Measurements from ENCODE around the gene MBNL1.

Gene MBNL1

DNA sequence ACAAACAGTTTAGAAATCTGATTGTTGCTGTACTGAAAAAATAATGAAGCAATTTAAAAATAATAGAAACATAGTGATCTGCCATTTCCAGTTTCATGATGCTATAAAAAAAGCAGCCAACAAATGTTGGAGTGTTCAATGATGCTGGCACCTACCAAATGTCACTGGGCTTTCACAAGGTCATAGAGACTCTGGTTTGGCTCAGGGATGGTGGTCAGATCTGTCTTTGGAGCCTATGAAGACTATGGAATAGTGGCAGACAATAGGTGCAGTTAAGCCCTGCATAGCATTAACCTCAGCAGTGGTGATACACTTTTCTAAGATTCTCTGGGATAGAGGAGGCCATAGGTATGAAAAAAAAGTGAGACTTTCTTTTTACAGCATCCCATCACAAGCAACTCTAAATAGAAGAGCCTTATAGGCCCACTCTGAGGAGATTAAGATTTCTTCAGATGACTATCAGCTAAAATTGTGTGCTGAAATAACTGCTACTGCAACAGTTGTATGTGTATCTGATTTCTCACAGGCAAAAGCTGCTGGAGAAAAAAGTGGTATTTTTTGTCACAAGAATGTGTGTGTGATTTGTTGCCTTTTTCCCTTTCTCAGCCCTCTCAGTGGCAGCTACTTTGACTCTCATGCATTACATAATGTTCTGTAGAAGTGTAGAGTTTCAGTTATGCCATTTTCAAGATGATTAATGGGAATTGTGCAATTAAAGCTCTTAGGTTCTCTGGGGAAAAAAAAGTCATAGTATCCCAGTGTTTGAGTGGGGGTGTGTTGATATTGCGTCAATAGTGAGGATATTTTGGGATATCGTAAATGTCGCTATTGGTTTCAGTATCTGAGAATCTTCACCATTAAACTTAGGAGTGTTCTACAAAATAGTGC lies 137.4 kb downstream of the MBNL1 start (continued):
- TF ChIP-seq, protein P1, sequence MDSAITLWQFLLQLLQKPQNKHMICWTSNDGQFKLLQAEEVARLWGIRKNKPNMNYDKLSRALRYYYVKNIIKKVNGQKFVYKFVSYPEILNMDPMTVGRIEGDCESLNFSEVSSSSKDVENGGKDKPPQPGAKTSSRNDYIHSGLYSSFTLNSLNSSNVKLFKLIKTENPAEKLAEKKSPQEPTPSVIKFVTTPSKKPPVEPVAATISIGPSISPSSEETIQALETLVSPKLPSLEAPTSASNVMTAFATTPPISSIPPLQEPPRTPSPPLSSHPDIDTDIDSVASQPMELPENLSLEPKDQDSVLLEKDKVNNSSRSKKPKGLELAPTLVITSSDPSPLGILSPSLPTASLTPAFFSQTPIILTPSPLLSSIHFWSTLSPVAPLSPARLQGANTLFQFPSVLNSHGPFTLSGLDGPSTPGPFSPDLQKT (IDR thresholded peaks at IDR 0.05; ENCODE audit: borderline replicate concordance, low read depth, low read length): no peak
- TF ChIP-seq ZNF324 (tag by site-specific recombination; IDR thresholded peaks at IDR 0.05): no peak
- TF ChIP-seq ZNF24 (tag by site-specific recombination; IDR thresholded peaks at IDR 0.05): 0 out of 2 replicates have a peak, but pooled peaks have one; percentile 67
- no peak for TF ChIP-seq ZBTB26 (tag by site-specific recombination; optimal IDR thresholded peaks at IDR 0.05)
- peak; percentile 61 for TF ChIP-seq ZXDB (tag by site-specific recombination; IDR thresholded peaks at IDR 0.05)
- TF ChIP-seq, protein P2, sequence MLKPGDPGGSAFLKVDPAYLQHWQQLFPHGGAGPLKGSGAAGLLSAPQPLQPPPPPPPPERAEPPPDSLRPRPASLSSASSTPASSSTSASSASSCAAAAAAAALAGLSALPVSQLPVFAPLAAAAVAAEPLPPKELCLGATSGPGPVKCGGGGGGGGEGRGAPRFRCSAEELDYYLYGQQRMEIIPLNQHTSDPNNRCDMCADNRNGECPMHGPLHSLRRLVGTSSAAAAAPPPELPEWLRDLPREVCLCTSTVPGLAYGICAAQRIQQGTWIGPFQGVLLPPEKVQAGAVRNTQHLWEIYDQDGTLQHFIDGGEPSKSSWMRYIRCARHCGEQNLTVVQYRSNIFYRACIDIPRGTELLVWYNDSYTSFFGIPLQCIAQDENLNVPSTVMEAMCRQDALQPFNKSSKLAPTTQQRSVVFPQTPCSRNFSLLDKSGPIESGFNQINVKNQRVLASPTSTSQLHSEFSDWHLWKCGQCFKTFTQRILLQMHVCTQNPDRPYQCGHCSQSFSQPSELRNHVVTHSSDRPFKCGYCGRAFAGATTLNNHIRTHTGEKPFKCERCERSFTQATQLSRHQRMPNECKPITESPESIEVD (tag by site-specific recombination; IDR thresholded peaks at IDR 0.05): peak; percentile 97
- 0 out of 2 replicates have a peak, but pooled peaks have one; percentile 17 for TF ChIP-seq ZNF10 (tag by site-specific recombination; IDR thresholded peaks at IDR 0.05)
- TF ChIP-seq, protein P3, sequence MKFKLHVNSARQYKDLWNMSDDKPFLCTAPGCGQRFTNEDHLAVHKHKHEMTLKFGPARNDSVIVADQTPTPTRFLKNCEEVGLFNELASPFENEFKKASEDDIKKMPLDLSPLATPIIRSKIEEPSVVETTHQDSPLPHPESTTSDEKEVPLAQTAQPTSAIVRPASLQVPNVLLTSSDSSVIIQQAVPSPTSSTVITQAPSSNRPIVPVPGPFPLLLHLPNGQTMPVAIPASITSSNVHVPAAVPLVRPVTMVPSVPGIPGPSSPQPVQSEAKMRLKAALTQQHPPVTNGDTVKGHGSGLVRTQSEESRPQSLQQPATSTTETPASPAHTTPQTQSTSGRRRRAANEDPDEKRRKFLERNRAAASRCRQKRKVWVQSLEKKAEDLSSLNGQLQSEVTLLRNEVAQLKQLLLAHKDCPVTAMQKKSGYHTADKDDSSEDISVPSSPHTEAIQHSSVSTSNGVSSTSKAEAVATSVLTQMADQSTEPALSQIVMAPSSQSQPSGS (tag by site-specific recombination; IDR thresholded peaks at IDR 0.05; ENCODE audit: low read depth): peak; percentile 87
- peak; percentile 73 for TF ChIP-seq SP7 (tag by site-specific recombination; IDR thresholded peaks at IDR 0.05)
- TF ChIP-seq, protein P4, sequence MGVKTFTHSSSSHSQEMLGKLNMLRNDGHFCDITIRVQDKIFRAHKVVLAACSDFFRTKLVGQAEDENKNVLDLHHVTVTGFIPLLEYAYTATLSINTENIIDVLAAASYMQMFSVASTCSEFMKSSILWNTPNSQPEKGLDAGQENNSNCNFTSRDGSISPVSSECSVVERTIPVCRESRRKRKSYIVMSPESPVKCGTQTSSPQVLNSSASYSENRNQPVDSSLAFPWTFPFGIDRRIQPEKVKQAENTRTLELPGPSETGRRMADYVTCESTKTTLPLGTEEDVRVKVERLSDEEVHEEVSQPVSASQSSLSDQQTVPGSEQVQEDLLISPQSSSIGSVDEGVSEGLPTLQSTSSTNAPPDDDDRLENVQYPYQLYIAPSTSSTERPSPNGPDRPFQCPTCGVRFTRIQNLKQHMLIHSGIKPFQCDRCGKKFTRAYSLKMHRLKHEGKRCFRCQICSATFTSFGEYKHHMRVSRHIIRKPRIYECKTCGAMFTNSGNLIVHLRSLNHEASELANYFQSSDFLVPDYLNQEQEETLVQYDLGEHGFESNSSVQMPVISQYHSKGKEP (tag by site-specific recombination; IDR thresholded peaks at IDR 0.05): peak; percentile 53
- TF ChIP-seq ZNF561 (tag by site-specific recombination; IDR thresholded peaks at IDR 0.05; ENCODE audit: borderline replicate concordance): no peak
- TF ChIP-seq ZNF791 (tag by site-specific recombination; IDR thresholded peaks at IDR 0.05): no peak
- TF ChIP-seq ZNF311 (tag by site-specific recombination; IDR thresholded peaks at IDR 0.05; ENCODE audit: borderline replicate concordance): no peak
- TF ChIP-seq ZNF26 (tag by site-specific recombination; IDR thresholded peaks at IDR 0.05): no peak
- TF ChIP-seq ZNF776 (tag by site-specific recombination; IDR thresholded peaks at IDR 0.05; ENCODE audit: borderline replicate concordance): no peak
- TF ChIP-seq, protein P5, sequence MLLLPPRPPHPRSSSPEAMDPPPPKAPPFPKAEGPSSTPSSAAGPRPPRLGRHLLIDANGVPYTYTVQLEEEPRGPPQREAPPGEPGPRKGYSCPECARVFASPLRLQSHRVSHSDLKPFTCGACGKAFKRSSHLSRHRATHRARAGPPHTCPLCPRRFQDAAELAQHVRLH (tag by site-specific recombination; IDR thresholded peaks at IDR 0.05): peak; percentile 53; the same call in 1 of the 2 replicates
- TF ChIP-seq KLF10 (tag by site-specific recombination; IDR thresholded peaks at IDR 0.05): peak; percentile 96
- TF ChIP-seq ZBTB1 (tag by site-specific recombination; IDR thresholded peaks at IDR 0.05): no peak
- TF ChIP-seq, protein P6, sequence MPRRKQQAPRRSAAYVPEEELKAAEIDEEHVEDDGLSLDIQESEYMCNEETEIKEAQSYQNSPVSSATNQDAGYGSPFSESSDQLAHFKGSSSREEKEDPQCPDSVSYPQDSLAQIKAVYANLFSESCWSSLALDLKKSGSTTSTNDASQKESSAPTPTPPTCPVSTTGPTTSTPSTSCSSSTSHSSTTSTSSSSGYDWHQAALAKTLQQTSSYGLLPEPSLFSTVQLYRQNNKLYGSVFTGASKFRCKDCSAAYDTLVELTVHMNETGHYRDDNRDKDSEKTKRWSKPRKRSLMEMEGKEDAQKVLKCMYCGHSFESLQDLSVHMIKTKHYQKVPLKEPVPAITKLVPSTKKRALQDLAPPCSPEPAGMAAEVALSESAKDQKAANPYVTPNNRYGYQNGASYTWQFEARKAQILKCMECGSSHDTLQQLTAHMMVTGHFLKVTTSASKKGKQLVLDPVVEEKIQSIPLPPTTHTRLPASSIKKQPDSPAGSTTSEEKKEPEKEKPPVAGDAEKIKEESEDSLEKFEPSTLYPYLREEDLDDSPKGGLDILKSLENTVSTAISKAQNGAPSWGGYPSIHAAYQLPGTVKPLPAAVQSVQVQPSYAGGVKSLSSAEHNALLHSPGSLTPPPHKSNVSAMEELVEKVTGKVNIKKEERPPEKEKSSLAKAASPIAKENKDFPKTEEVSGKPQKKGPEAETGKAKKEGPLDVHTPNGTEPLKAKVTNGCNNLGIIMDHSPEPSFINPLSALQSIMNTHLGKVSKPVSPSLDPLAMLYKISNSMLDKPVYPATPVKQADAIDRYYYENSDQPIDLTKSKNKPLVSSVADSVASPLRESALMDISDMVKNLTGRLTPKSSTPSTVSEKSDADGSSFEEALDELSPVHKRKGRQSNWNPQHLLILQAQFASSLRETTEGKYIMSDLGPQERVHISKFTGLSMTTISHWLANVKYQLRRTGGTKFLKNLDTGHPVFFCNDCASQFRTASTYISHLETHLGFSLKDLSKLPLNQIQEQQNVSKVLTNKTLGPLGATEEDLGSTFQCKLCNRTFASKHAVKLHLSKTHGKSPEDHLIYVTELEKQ (tag by site-specific recombination; IDR thresholded peaks at IDR 0.05; ENCODE audit: borderline replicate concordance): peak; percentile 73
- TF ChIP-seq ZNF585B (tag by site-specific recombination; IDR thresholded peaks at IDR 0.05): no peak
- no peak for TF ChIP-seq ZNF416 (tag by site-specific recombination; IDR thresholded peaks at IDR 0.05)
- TF ChIP-seq ZNF169 (tag by site-specific recombination; IDR thresholded peaks at IDR 0.05): no peak
- no peak for TF ChIP-seq ZNF211 (tag by site-specific recombination; IDR thresholded peaks at IDR 0.05; ENCODE audit: low read depth)
- no peak for TF ChIP-seq ZNF18 (tag by site-specific recombination; IDR thresholded peaks at IDR 0.05)

Data from HEK293 (cell line).